ENCODE measurements around the gene SH3BGRL2.
"Not testable (repeated sequence)": the region's sequence is repeated elsewhere in the genome, so short reads cannot be mapped to it uniquely, and the experiment has no call there.

SH3BGRL2 gene

DNA sequence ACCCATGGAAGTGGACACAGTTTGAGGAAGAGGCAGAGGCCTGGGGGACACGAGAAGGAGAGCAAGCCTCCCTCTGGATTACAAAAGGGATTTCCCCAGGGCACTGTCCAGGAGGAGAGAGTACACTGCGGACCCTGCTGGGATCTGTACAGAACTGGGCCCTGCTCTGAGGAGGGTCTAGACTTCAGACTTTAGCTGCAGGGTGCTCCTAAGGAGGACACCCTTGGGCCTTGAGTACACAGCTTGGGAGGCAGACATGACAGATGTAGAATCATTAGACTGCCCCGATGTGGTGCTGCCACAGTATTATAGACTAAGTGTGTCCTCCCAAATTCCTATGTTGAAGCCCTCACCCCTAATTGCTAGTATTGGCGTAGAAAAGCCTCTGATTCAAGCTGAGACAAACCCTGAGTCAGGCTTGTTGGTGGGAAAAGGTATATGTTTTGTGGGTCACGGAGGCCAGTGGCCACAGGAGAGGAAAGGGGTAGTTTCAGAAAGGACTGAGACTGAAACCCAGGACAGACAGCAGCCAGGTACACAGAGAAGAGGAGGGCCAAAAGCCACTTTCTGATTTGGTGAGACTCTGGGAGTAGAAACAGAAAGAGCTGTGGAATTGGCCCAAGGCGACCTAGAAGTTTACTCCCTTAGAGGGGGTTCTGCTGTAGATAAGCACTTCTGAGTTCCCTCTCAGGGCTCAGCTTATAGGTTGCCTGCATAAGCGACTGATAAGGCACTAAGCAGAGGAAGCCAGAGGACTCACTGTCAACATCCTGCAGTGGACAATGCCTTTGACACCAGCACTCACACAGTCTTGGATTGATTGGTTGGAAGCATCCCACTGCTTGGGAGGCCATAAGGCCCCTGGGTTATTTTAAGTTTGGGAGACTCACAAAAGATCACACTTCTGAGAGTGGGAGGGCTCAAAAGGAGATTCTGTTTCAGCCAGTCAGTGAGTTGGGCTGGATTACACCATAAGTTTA, 16.5 kb upstream of the SH3BGRL2 start:
- no peak for DNase-seq (ENCODE audit: low read depth in 2 of 2)

DNA sequence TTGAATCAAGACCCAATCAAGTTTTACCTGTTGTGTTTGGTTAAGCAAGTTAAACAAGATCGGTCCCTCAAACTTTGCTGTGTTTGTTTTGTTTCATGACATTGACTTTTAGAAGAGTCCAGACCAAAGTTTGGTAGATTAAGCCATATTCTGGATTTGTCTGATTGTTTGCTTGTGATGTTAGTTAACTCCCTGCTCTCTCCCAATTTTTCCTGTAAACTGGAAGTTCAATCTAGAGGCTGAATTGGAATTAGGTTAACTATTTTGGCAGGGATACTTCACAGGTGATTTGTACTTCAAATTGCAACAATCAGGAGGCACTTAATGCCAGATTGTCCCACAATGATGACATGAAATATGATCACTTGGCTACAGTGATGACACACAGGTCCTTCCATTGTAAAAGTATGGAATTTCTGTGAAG, 13.6 kb upstream of the SH3BGRL2 start:
- no peak for DNase-seq (ENCODE audit: low read depth in 2 of 2)

DNA sequence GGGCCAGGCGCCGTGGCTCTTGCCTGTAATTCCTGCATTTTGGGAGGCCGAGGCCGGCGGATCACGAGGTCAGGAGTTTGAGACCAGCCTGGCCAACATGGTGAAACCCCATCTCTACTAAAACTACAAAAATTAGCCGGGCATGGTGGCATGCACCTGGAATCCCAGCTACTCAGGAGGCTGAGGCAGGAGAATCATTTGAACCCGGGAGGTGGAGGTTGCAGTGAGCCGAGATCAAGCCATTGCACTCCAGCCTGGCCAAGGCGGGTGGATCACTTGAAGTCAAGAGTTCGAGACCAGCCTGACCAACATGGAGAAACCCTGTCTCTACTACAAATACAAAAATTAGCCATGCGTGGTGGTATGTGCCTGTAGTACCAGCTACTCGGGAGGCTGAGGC, 12.7 kb upstream of the SH3BGRL2 start:
- DNase-seq (ENCODE audit: low read depth in 2 of 2): not testable (repeated sequence)

DNA sequence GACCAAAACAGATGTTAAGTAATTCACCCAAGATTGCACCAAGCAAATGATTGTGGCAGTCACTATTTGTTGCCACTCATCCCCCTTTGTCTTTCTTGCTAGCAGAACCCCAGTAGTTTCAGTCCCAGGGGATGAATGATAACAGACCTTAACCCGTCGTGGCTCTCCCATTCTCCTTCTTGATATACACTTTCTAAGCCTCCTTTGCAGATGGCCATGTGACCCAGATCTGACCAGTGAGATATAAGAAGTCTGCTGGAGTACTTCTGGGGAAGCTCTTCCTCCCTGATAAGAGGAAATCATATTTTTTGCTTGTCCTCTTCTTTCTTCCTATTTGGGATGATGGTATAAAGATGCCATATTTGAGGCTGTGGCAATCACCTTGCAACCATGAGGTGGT, 9.6 kb upstream of the SH3BGRL2 start:
- no peak for DNase-seq (ENCODE audit: low read depth in 2 of 2)

DNA sequence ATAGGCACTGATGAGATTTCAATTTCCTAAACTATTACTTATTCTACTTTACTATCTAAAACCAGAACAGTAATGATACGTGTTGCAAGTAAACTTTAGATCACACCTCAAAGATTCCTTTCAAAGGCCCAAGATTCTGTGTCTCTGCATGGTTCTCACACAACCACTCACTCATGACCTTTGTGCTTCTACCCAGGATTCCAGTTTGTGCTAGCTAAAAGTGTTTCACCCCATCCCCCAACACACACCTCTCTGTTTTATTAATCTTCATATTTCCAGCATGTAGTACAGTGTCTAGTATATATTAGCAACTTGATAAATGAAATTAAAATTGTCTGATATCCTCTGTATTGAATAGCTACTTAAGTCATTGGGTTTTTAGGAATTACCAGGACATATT, 8.8 kb upstream of the SH3BGRL2 start:
- DNase-seq (ENCODE audit: low read depth in 2 of 2): no peak

DNA sequence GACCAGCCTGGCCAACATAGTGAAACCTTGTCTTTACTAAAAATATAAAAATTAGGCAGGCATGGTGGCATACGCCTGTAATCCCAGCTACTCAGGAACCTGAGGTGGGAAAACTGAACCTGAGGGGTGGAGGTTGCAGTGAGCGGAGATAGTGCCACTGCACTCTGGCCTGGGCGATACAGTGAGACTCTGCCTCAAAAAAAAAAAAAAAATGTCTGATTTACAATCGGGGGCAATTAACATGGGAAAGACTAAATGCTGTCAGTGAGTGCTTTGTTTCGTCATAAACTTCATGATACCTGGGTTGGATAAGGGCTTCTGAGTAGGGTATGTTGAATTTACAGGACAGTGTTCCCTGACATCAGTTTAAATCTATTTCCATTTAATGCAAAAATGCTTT, 8.0 kb upstream of the SH3BGRL2 start:
- no peak for DNase-seq (ENCODE audit: low read depth in 2 of 2)

DNA sequence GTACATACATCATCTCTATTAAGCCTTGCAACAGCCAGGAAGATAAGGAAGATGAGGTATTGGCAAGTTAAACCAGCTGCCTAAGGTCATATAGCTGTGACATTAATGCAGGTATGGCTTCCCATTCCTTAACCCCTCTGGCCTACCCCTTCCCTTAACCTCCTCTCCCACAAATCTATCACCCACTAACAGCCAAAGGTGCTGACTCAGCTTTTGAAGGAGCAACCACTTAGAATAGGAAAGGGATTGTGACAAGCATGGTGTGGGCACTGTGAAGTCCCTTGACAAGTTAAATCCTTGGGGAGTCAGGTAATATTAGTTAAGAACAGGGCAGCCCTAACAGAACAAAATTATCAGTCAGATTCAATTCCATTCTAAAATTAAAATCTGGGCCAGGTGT, 5.4 kb upstream of the SH3BGRL2 start:
- DNase-seq (ENCODE audit: low read depth in 2 of 2): no peak

DNA sequence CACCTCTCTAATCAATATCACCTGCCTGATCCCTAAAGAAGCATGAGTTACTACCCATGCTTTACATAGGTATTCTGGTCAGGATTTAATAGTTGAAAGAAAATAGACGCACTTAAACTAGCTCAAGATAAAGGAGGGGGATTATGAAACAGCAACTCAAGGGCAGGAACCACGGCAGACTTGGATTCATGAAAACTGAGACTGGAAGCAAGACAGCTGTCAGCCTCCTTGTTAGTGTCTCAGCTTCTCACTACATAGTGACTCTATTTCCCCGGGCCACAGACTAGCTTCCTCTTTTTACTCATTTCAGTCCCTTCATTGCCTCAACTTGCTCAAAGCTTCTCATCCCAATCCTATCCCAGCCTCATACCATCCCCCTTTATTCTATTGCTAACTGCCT, 4.3 kb upstream of the SH3BGRL2 start:
- no peak for DNase-seq (ENCODE audit: low read depth in 2 of 2)

DNA sequence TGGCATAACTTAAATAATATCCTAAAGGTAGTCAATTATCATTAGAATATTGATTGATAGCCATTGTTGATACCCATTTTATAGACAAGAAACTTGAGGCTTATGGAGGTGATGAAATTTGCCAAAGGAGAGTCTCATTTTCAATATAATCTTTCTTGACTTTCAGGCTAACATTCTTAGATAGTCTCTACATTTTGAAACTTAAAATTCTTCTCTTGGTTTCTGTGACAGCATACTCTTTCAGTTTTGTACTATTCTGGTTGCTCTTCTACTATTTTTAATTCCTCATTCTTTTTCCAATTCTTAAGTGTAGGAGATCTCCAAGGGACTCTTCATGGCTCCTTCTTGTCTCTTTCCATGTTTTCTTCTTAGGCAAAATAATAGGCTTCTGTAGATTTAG, 3.7 kb upstream of the SH3BGRL2 start:
- DNase-seq (ENCODE audit: low read depth in 2 of 2): no peak

DNA sequence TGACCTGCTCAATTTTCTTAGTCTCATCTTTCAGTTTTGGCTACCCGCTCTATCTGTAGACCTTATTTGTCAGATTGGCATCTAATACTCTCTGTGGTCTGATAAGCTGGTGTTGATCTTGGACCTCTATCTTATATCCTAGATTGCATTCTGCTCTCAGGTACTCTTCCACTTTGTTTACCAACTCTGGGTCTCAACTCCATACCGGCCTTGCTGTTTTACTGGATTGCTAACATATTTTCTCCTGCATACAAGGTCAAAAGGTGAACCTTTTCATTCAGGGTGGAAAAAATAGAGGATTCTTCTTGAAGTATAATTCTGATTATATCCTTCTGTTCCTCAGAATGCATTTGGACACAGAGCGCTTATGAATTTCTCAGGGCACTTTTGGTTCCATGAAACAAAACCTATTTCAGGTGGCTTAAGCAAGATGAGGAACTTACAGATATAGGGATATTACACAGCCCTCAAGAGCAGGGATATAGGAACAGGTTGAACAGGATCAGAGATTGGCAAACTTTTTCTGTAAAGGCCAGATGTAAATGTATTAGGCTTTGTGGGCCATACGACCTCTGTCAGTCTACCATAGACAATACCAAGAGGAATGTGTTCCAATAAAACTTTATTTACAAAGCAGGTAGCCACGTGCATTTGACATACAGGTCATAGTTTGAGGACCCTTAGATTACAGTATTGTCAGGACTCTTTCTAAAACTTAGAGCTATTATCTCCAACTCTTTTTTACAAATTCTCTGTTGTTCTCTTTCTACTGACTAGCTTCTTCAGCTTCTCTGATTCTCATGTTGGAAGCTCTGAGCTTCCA, 2.5 kb upstream of the SH3BGRL2 start:
- DNase-seq (ENCODE audit: low read depth in 2 of 2): no peak

DNA sequence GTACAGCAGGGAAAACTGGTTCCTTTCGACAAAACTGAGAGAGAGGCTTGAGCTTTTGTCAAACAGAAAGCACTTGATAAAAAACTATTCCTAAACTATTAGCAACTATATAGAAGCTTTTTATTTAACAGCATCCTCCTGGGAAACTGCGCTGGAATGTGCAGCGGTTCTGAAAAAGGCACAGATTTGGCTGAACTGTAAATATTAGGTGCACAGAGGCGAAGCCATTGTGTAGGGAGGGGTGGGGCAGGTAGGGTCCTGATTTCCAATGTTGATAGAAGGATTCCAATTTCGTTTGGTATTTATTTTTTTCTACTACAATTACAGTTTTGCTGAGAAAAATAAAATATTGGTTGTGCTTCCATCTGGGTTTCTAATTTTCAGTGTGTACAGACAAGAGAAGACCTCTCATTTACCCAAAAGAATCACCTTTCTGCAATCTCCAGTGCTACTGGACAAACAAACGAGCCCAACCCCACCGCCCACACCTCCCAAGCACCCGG, 698 bp upstream of the SH3BGRL2 start:
- DNase-seq (ENCODE audit: low read depth in 2 of 2): no peak

DNA sequence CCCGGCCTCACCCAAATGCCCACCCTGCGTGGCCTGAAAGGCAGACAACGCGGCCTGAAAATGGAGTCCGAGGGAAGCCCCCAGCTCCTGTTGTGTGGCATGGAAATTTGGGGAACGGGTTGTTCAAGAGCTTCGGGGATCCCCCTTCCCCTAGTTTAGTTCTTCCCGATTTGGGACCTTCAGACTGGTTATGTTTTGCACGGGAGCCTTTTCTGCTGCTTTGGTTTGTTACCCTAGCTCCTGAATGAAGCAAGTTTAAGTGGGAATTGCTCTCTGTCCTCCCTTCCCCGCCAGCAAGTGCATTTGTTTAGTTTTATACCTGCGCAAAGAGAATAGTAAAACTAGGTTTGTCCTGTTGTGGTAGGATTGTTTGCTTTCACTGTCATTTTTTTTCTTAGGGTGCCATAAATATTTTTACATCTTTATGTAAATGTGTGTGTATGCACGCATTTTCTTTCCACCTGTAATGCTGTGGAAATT, 604 bp downstream of the SH3BGRL2 start:
- no peak for DNase-seq (ENCODE audit: low read depth in 2 of 2)

DNA sequence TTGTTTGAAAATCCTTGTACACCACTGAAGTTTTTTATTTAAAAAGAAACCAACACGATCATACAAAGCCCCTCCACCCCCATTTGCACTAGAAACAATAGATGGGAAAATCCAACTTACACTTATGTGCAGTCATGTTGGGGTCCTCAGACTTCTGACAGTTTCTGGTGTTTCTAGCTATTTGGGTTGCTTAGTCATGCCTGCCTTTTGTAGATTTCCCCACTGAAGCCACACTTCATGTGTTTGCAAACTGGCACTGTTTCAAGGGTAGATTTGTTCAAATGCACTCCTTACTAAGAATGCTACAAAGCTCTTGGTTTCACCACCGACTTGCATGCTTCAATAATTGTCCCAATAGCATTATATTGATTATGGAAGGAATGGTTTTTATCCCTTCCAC, 1.5 kb downstream of the SH3BGRL2 start:
- no peak for DNase-seq (ENCODE audit: low read depth in 2 of 2)

DNA sequence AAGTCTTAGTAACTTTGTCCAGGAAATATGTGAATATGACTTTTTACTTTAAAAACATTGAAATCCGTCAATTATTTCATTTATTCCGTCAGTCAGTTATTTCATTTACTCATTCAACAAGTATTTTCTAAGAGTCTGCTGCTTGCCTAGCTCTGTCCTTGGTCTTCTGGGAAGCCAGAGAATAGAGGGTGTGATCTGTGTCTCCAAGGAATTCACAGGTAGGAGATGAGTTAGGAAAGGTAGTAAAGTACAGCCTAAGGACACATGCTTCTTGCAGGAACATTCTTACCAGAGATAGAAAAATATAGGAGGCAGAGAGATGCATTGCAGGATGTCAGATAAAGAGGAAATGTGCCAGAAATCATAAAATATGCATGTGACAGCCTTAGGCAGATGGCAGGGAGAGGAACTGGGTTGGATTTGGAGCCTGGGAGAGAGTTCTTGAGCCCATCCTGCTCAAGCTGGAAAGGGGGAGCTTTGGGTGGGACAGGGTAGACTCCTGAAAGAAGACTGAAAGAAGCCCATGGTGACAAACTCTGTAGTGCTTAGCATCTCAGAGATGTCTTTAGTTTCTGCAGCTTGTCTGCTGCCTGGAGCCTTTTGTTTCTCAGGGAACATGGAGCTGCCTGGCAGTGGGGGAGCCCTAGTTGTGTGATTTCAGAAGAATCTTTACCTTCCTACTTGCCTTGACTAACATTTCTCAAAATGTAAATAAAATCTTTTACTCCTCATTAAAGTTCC, 3.5 kb downstream of the SH3BGRL2 start:
- DNase-seq (ENCODE audit: low read depth in 2 of 2): no peak

DNA sequence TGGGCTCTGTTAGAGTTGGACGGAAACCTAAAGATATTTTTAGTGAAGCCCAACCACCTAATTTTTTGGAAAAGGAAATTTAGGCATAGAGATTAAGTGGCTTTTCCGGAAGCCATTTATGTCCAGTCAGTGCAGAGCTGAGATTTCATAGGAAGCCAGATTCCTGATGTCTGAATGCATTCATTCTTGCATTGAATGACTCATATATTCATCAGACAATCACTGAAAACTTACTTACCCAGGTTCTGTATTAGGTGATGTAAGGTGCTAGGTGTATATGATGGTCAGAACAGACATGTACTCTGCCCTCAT, 4.1 kb downstream of the SH3BGRL2 start:
- DNase-seq (ENCODE audit: low read depth in 2 of 2): no peak

DNA sequence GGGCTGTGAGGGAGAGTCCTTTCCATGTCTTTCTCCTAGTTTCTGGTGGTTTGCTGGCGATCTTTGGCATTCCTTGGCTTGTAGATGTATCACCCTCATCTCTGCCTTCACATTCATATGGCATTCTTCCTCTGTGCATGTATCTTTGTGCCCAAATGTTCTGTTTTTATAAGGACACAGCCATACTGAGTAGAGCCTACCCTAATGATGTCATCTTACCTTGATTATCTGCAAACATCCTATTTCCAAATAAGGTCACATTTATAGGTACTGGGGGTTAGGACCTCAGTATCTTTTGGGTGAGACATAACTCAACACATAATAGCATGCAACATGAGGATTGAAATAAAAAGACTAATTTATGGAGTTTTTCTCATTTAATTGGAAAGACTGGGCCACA, 5.5 kb downstream of the SH3BGRL2 start:
- DNase-seq (ENCODE audit: low read depth in 2 of 2): no peak

DNA sequence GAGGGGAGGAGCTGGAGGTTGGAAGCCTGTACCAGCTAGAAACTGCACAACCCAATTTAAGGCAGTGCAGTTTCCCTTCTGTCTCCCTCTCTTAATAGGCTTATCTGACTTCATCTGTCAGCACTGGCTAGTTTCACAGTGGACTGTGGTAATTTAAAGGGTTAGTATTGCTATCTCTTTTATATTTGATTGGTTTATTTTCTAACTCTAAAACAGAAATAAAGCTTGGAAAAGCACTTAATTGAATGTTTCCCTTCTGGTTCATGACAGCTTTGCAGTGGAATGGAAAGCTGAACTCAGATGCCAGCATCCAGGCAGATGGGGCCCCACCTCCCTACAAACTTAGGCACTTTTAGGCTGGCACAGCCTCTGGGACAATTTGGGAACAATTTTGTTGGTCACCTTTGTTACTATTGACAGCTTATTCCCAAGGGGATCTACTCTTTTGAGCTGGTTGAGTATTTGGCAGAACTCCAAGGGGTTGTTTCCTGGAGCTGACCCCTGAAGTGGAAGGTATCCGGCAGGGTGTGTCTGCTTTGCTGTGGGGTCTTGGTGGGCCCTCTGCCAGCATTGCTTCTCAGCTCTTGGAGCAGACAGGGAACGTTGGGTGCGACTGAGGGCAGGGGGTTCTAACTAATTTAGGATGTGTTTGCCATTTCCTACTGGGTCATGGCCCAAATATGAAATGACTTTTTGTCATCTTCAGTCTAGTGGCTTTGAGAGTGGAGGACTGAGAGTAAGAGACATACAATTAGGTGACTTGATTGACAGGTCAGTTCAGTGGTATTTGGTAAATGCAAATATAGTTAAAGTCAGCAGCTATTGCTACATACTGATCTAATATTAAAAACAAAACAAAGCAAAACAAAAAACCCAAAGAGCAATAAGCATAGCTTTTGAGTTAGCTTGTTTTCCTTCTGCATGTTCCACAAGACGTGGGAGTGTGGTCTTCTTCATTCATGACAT, 9.3 kb downstream of the SH3BGRL2 start:
- DNase-seq (ENCODE audit: low read depth in 2 of 2): no peak

DNA sequence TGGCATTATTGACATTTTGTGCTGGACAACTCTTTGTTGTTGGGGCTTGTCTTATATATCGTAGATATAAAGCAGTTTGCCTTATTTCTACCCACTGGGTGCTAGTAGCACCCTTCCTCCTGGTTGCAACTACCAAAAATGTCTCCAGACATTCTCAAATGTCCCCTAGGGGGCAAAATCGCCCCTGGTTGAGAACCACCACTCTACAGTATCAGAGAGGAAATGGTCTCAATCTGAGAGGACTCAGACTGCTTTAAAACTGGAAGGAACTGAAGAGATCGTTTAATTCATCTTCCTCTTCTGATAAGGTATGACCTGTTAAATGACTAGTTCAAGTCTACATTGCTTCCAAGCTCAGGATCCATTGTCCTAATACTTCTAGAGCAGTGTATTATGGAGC, 14.9 kb downstream of the SH3BGRL2 start:
- DNase-seq (ENCODE audit: low read depth in 2 of 2): peak in 1 of 2 donors; percentile 7

DNA sequence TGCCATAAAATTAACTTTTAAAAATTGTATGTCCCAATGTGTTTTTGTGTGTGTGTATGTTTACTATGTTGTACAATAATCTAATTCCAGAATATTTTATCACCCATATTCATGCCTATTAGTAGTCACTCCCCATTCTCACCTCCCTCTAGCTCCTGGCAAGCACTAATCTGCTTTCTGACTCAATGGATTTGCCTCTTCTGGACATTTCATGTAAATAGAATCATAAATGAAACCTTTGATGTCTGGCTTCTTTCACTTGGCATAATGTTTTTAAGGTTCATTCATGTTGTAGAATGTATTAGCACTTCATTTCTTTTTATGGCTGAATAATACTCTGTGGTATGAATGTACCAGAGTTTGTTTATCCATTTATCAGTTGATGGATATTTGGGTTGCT, 15.4 kb downstream of the SH3BGRL2 start:
- DNase-seq (ENCODE audit: low read depth in 2 of 2): no peak

DNA sequence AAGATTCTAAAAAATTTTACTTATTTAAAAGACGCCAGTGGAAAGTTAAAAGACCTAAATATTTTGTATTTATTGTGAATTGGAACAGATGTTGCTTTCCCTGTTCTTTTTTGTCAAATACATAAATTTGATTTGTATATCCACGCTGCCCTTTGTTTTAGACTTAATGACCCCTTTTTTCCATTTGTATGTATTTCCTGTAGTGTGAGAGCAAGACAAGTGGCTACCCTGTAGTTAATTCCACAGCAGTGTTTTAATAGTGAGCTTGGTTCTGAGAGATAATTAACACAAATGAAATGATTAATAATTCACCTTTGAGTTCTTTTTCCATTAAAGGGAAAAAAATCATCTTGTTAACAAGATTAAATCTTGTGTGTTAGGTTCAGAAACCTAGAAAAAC, 16.6 kb downstream of the SH3BGRL2 start:
- no peak for DNase-seq (ENCODE audit: low read depth in 2 of 2)

DNA sequence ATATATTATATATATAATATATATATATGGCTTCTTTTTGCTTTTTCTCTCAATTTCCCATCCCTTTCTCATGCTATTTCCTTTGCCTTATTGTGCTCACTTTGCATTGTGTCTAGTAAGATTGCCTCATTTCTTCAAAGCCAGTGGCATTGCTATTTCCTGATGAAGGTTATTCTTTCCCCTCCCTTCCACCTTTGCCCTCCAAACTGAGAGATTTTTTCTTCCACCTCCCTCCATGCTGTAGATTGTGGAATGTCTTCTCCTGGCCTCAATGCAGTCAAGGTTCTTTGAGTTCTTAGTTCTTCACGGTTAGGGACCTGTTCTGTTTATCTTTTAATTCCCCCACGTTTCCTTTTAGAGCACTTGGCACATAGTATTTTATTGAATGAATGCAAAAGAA, 17.2 kb downstream of the SH3BGRL2 start:
- DNase-seq (ENCODE audit: low read depth in 2 of 2): no peak
